ENCODE measurements around the gene YPEL2. TPM values are rescaled to one million over a fixed set of nuclear protein-coding genes. Genes with fewer than 3 reads are reported as not detected.

Gene YPEL2
- total RNA-seq, 6 experiments from 2014 or later: 9.2 to 23.3 (median 15.2) TPM

DNA sequence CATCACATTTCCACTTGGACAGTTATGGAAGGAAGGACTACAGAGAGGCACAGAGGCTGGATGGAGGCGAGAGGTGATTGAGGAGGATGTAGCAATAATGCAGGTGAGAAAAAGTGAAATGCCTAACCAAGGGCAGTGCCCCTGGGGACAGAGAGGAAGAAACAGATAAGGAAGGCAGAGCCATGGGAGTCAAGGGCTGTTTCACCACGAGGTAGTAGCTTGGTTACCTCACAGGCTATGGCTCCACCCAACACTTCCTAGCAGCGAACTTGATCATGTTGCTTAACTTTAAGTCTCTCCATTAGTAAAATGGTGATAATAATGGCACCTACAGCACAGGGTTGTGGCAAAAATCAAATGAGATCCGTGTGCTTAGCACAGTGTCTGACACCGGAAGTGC is 83.9 kb downstream of the YPEL2 start:
- H3K27ac ChIP-seq: no peak overlapping the region
- H3K9me3 ChIP-seq: no peaks in the 10 kb centered on the region
- H3K36me3 ChIP-seq: no peaks in the 10 kb centered on the region
- intact Hi-C loops (cut with DNase I): no loop called here
- DNase-seq (no peak), ATAC-seq (peak; percentile 25 to 59 (median 40))
- TF ChIP-seq POLR2A (IDR thresholded peaks at IDR 0.05): no peak
- TF ChIP-seq, protein P1, sequence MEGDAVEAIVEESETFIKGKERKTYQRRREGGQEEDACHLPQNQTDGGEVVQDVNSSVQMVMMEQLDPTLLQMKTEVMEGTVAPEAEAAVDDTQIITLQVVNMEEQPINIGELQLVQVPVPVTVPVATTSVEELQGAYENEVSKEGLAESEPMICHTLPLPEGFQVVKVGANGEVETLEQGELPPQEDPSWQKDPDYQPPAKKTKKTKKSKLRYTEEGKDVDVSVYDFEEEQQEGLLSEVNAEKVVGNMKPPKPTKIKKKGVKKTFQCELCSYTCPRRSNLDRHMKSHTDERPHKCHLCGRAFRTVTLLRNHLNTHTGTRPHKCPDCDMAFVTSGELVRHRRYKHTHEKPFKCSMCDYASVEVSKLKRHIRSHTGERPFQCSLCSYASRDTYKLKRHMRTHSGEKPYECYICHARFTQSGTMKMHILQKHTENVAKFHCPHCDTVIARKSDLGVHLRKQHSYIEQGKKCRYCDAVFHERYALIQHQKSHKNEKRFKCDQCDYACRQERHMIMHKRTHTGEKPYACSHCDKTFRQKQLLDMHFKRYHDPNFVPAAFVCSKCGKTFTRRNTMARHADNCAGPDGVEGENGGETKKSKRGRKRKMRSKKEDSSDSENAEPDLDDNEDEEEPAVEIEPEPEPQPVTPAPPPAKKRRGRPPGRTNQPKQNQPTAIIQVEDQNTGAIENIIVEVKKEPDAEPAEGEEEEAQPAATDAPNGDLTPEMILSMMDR (IDR thresholded peaks at IDR 0.05): no peak
- 55% methylated on average over 5 of the region's 5 CpGs for WGBS (ENCODE audit: insufficient coverage, low coverage, low lambda C conversion rate, missing lambda C conversion rate)
- no peaks in the 10 kb centered on the region for H3K27me3 ChIP-seq
- H3K4me3 ChIP-seq: no peak overlapping the region
- H3K4me1 ChIP-seq: no peaks in the 10 kb centered on the region

DNA sequence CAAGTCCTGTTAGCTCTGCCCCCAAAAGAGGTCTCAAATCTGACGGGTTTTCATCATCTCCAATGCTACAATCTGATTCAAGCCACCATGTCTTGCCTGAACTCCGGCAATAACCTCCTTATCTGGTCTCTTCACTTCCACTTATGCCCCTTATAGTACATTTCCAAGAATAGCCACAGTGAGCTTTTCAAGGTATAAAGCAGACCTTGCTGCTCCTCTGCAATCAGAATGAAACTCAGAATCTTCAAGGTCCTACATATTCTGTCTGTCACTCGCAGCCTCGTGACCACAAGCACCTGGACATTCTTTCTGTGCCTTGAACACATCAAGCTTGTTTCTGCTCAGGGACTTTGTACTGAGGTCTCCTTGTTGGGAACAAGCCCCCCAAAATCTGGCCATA is 84.7 kb downstream of the YPEL2 start:
- no peaks in the 10 kb centered on the region for H3K36me3 ChIP-seq
- WGBS (ENCODE audit: insufficient coverage, low coverage, low lambda C conversion rate, missing lambda C conversion rate): 83% methylated on average over 4 of the region's 4 CpGs
- DNase-seq (no peak), ATAC-seq (no peak)
- no peak overlapping the region for H3K4me3 ChIP-seq
- H3K4me1 ChIP-seq: peaks cover 0 to 7% (median 0%) of the 10 kb centered on the region in 4 donors
- TF ChIP-seq, protein P1 (IDR thresholded peaks at IDR 0.05): no peak
- no peak for TF ChIP-seq POLR2A (IDR thresholded peaks at IDR 0.05)
- no peaks in the 10 kb centered on the region for H3K9me3 ChIP-seq
- no peaks in the 10 kb centered on the region for H3K27me3 ChIP-seq
- intact Hi-C loops (cut with DNase I): no loop called here
- H3K27ac ChIP-seq: no peak overlapping the region

DNA sequence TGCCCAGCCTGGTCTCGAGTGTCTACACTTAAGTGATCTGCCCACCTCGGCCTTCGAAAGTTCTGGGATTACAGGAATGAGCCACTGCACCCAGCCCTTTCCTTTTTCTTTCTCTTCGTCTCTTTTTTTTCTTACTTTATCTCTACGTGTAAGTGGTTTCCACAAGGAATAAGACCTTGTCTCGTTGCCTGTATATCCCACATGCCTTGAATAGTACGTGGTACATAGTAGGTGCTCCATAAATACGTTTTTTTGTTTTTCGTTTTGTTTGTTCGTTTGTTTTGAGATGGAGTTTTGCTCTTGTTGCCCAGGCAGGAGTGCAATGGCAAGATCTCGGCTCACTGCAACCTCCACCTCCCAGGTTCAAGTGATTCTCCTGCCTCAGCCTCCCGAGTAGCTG is 86.0 kb downstream of the YPEL2 start:
- Histone ChIP-seq H3K4me3 (no peak overlapping the region), H3K4me1 (peaks cover 0 to 19% (median 6%) of the 10 kb centered on the region in 4 donors), H3K27me3 (no peaks in the 10 kb centered on the region), H3K9me3 (no peaks in the 10 kb centered on the region), H3K27ac (no peak overlapping the region), H3K36me3 (no peaks in the 10 kb centered on the region)
- no peak for TF ChIP-seq POLR2A (IDR thresholded peaks at IDR 0.05)
- TF ChIP-seq, protein P1 (IDR thresholded peaks at IDR 0.05): no peak
- DNase-seq (no peak), ATAC-seq (no peak)
- intact Hi-C loops (cut with DNase I): no loop called here
- 85% methylated on average over 11 of the region's 12 CpGs for WGBS (ENCODE audit: insufficient coverage, low coverage, low lambda C conversion rate, missing lambda C conversion rate)

GRCh38 chr17:59418732-59419166 is 87.3 kb downstream of the YPEL2 start:
- Histone ChIP-seq H3K9me3 (no peaks in the 10 kb centered on the region), H3K27ac (no peak overlapping the region), H3K4me3 (no peak overlapping the region), H3K27me3 (no peaks in the 10 kb centered on the region), H3K4me1 (peaks cover 0 to 32% (median 12%) of the 10 kb centered on the region in 4 donors), H3K36me3 (no peaks in the 10 kb centered on the region)
- intact Hi-C loops (cut with DNase I): no loop called here
- WGBS (ENCODE audit: insufficient coverage, low coverage, low lambda C conversion rate, missing lambda C conversion rate): 64% methylated on average over 3 of the region's 4 CpGs
- no peak for ATAC-seq
- TF ChIP-seq, protein P1 (IDR thresholded peaks at IDR 0.05): no peak
- no peak for TF ChIP-seq POLR2A (IDR thresholded peaks at IDR 0.05)
- no peak for DNase-seq

DNA sequence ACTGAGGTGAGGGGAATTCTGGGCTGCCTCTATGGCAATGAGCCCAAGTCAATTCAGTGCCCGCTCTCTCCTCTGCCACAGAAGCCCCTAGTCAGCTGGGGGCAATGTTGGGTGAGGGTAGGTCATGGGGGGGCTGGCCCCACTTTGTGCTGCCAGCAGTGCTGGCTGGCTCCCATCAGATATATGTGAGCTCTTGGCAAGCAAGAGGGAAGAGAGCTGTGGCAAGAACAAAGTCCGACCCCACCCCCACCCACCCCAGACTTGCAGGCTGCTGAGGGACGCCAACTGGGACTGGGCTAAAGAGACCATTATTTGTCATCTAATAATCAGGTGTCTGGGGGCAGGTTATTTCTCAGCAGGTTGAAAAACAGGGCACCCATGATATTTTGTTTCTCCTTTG is 89.4 kb downstream of the YPEL2 start:
- H3K4me1 ChIP-seq: peaks cover 0 to 52% (median 24%) of the 10 kb centered on the region in 4 donors
- 57% methylated on average over 1 of the region's 3 CpGs for WGBS (ENCODE audit: insufficient coverage, low coverage, low lambda C conversion rate, missing lambda C conversion rate)
- no peaks in the 10 kb centered on the region for H3K36me3 ChIP-seq
- DNase-seq: no peak
- no peak overlapping the region for H3K4me3 ChIP-seq
- H3K27me3 ChIP-seq: no peaks in the 10 kb centered on the region
- peak overlapping the region in 1 of 3 donors; percentile 57 for H3K27ac ChIP-seq
- H3K9me3 ChIP-seq: no peaks in the 10 kb centered on the region
- ATAC-seq: peak; percentile 35 to 64 (median 50)
- TF ChIP-seq POLR2A (IDR thresholded peaks at IDR 0.05): no peak
- TF ChIP-seq, protein P1 (IDR thresholded peaks at IDR 0.05): no peak
- intact Hi-C loops (cut with DNase I): loop anchor here (10.0 kb wide), 1 partner anchor 46 kb away; no protein-coding TSS in a partner anchor
